HG02938 (cell line): Measurements from ENCODE around the gene VPS11.
"Not testable (repeated sequence)": the region's sequence is repeated elsewhere in the genome, so short reads cannot be mapped to it uniquely, and the experiment has no call there.

ENCODE experiments used
- ATAC-seq: cut with Tn5 transposase; IDR thresholded peaks from one replicate; pipeline ENCODE4 v1.9.1; 2021; ENCODE audit warnings: mild to moderate bottlenecking, moderate library complexity; ENCODE audit not compliant: unreplicated experiment

The VPS11 gene

DNA sequence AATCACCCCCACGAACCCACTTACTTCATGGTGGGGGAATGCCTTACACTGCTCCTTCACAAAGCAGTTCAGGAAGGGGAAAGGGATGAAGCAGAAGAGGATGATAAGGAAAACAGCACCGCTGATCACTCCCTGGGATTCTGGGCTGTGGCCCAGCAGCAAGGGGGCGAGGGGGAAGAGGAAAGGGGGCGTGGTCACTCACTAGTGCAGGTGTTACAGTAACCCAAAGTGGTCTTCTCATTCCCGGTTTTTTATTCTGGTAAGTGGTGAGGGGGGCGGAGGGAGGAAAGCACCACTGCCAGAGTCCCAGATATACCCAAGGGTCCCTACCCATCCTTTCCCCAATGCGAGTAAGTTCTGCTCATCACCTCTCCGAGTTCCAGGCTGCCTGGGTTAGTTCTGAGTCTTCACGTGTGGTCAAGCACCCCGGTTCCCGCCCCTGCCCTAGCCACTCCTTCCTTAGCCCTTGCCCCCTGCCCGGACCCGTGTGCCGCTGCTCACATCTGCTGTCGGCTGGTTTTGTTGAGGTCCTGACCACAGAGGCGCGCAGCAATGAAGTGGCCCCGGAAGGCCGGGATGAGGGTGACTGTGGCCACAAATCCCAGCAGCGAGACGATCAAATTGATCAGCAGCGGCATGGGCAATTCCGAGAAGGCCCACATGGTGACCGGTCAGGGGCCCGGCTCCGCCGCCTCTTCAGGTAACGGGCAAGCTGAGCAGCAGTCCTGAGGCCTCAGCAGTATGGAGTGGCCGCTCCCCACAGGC, 33.6 kb downstream of the VPS11 start:
- ATAC-seq = peak; percentile 12

DNA sequence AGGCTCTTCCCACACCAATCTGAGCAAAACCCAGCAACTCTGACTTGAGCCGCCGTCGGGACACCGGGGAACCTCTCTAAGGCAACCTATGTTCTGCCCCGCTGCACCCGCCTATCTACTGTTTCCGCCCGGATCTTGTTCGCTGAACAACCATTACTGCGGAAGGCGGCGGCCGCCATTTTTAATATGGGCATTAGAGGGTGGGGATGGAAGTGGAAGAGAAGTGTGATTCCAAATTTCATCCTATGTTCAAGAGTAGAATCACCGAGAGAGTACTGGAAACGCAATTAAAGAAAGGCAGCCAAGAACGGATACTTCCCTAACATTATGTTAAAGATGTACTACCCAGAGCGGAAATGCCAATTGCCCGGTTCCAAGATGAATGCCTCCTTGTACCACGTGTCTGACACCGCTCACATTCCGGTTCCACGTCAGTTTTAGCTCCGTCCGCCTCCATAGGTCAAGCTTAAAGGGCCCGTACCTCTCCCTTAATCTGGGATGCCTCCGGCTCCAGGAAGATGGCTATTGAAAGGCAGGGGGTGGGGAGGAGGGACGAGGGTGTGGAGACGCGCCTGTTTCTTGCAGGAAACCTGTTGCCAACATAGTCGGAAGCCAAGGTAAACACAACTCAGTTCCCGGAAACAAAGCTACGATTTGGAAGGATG, 34.3 kb downstream of the VPS11 start, which contains the start of gene DPAGT1:
DPAGT1 (minus strand) TSS at position 95 of the 665 bp plus-strand sequence. CDS start 198 bp downstream, outside the sequence.
- ATAC-seq = peak; percentile 78

DNA sequence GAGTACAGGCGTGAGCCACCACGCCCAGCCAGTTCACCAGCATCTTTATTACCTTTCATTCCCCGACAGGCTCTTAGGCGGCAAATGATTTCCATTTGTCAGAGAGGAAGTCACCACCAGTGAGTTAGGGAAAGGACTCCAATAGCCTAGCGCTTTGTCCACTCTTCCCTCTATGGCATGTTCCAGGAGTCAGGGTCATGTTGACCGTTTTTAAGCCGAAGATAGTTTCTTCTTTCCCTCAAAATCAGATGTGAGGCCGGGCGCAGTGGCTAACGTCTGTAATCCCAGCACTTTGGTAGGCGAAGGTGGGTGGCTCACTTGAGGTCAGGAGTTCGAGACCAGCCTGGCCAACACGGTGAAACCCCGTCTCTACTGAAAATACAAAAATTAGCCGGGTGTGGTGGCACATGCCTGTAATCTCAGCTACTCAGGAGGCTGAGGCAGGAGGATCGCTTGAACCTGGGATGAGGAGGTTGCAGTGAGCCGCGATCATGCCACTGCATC, 35.6 kb downstream of the VPS11 start:
- not testable (repeated sequence) for ATAC-seq

DNA sequence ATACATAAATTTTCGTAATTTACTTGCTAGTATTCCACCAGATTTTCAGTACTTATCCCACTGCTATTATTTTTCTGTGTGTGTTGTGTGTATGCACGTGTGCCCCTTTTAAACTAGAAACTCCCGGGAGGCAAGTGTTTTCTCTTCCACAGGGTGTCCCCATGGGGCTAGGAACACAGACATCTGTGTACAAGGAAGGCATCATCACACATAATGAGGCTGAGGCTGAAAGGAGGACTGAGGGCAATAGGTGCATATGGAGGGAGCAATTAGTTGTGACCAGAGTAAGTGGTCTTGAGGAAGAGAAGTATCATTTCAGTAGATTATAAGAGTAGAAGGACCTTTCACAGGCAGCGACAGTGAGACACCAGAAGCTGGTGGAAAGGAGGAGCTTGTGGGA, 36.2 kb downstream of the VPS11 start:
- no peak for ATAC-seq

DNA sequence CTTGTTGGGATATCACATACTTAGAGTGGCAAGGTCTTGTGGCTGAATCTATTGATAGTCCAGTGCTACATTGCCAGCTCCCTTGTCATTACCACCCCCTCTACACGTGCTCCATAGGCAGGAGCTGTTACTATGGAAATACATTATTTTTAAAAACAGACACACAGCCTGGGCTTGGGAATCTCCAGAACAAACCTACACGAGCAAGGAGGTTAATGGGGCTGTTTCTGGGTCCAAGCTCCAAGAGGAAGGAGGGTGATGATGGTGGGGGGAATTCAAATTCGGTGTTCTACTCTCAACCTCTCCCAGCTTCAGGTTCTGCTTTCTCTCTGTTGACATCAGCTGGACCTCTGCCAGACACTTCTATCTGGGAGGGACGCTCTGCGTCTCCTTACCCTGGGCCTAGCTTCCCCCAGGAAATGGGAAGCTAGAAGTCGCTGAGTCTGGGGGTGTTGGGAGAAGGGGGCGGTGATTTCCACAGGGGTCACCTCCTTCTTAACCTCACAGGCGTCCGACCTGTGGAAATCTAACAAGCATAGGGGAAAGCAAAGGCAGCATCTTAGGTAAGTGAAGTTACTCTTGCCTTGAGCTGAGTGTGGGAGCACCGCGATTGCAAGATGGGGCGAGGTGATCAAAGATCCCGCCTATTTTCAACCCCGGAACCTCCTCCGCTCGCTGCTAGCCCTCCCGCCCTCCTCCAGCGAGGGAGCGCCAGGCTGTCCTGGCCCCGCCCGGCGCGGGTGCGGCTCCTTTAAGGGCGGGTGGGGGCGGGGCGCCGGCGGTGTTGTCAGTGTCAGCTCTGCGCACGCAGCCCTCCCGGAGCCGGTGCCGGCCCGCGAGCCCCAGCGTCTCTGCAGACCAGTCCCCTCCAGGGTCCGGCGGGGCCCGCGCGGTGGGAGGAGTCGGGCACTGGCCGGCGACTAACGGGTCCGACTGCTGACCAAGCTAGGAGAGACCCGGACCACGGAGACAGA, 39.2 kb downstream of the VPS11 start, which contains the start of gene C2CD2L:
C2CD2L (plus strand) TSS at position 781 of the 974 bp plus-strand sequence. CDS start 398 bp downstream, outside the sequence.
- ATAC-seq = peak; percentile 63

DNA sequence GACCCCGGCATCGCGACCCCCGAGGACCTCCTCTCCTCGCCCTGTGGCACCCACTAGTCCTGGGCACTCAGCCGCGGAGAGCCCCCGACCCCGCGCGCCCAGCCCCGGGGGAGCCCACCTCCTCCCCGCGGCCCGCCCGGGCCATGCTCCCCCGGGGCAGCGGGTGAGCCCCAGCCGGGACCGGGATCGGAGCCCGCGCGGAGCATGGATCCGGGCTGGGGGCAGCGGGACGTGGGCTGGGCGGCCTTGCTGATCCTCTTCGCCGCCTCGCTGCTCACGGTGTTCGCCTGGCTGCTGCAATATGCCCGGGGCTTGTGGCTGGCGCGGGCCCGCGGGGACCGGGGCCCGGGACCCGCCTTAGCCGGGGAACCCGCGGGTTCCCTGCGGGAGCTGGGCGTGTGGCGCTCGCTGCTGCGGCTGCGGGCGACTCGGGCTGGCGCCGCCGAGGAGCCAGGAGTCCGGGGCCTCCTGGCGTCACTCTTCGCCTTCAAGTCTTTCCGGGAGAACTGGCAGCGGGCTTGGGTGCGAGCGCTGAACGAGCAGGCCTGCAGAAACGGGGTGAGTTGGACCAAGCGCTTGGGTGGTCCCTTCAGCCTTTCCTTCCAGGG, 40.0 kb downstream of the VPS11 start:
- ATAC-seq = peak; percentile 23

DNA sequence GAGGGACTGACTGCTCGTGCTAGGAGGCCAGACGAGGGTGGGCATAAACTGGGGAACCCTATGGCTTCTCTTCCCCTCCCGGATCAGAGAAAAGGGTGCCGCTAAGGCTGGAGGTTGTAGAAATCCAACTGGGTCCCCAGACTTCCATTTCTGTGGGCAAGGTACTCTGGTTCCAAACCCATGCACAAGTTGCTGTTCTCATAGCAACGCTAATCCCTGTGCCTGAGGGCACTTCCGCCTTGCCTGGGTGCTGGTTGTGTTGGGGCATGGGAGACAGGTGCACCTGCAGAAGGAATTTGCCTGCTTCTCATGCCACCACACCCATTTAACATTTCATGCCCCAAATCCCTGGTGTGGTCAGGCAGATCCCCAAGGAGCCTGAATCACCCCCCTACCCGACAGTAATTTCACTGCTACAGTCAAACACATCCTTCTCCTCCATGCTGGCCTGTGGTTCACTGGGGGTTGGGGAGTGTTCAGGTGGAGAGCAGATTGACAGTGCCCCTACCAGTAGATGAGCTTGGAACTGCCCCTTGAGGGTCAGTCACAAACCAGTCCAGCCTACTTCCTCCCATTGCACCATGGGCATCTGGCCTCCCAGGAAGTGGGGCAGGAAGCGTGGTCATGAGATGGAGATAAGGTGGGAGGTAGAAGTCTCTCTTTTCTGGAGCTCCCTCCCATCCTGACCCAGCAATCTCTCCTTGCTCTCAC, 40.7 kb downstream of the VPS11 start:
- ATAC-seq = no peak

DNA sequence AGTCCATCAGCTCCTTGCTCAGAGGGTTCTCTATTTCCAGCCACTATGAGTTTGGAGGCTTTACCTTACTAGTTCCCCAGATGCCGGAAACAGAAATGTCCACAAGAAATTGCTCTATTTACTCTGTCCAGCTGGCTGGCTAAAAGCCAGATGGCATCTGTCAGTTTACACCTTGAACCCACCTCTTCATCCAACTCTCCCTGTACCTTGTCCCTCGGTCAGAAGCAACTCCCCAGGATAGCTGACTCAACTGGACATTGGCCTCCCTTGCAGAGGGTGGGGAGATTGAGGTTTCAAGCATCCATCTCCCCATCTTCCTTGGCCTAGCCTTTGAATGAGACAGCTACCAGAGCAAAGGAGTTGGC, 41.2 kb downstream of the VPS11 start:
- ATAC-seq = no peak

DNA sequence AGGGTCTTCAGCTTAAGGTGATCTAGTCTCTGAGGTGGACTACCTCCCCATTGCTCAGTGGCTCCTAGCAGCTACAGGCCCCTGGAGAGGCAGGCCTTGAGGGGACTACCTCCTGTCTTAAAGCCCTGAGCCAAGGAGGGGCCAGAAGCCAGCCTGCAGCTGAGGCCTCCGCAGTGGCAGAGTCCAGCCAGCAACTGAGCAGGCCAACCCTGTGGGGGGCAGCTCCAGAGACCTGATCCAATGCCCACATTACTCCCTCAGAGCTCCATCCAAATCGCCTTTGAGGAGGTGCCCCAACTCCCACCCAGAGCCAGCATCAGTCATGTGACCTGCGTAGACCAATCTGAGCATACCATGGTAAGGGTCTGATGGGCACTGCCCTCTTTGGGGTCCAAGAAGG, 42.2 kb downstream of the VPS11 start:
- ATAC-seq = no peak

DNA sequence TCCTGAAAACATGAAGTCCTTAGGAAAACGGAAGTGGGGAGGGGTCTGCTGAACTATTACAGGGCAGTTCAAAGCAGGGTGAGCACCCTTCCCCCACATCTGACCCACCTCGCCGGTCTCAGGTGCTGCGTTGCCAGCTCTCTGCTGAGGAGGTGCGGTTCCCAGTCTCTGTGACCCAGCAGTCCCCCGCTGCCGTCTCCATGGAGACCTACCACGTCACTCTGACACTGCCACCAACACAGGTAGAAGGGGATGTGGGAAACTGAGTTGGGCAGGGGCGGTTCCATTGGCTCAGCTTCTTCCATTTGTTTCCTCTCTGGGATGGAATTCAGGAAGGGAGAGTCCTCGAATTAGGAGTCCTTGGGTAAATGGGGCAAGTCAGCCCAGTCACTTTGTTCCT, 42.8 kb downstream of the VPS11 start:
- ATAC-seq = no peak

DNA sequence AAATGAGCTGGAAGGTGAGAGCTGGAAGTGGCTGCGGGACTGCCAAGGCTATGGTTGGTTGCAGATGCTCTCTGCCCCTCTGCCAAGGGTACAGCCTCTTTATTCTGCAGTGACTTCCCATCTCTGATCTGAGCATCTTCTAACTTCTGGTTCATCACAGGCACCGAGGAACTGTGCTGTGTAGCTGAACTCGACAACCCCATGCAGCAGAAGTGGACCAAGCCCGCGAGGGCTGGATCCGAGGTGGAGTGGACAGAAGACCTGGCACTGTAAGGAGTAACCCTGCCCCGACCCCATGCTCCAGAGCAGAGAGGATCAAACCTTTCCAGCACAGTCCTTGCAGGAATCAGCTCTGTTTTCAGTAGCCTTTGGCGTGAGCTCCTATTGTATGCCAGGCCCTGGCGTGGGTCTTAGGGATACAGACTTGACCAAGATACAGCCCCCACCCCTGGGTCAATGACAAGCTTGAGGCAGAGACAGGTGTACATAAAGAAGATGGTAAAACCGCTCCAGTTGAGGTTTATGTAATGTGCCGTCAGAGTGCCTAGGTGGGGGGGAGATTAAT, 43.8 kb downstream of the VPS11 start:
- no peak for ATAC-seq

DNA sequence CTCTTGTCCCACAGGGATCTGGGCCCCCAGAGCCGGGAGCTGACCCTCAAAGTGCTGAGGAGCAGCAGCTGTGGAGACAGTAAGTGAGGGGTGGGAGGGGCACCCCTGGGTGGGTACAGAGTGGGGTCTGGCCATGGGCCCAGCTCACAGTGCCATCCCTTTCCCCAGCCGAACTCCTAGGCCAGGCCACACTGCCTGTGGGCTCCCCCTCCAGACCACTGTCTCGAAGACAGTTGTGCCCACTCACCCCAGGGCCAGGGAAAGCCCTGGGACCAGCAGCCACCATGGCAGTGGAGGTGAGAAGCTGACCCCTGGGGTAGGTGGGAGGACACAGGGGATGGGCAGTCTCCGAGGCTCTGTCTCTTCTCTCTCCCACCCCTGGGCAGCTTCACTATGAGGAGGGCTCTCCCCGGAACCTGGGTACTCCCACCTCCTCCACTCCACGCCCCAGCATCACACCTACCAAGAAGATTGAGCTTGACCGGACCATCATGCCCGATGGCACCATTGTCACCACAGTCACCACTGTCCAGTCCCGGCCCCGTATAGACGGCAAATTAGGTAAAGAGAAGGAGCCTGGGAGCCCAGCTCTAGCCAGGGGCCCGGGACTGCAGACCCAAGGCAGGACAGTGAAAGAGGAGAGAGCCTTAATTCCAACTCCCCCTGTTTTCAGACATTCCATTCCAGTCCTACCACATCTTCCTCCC, 44.8 kb downstream of the VPS11 start:
- ATAC-seq = no peak

DNA sequence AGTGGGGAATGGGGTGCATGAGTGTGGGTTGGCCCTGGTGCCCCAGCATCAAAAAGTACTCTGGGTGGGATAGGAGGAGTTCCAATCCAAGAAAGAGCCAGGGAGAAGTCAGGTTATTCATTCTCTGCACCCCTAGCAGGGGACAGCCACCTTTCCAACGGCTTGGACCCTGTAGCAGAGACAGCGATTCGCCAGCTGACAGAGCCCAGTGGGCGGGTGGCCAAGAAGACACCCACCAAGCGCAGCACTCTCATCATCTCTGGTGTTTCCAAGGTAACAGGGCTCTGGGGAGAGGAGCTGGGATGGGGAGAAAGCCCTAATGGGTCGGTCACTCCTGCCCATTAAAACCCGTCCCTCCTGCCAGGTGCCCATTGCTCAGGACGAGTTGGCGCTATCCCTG, 46.1 kb downstream of the VPS11 start:
- ATAC-seq = no peak

DNA sequence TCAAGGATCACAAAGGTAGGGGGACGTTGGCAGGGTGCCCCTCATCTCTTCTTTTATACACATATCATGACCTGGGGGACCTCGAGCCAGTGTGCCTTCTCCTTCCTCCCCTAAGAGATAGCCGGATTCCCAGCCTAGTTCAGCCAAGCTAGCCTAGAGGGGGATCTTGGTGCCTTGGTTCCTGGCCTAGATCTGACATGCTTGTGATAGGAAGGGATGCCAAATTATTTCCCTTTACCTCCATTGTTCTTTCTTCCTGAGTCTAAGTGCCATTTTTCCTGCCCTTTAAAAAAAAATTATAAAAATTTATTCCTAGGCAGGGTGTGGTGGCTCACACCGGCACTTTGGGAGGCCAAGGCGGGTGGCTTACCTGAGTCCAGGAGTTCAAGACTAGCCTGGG, 46.7 kb downstream of the VPS11 start:
- no peak for ATAC-seq

DNA sequence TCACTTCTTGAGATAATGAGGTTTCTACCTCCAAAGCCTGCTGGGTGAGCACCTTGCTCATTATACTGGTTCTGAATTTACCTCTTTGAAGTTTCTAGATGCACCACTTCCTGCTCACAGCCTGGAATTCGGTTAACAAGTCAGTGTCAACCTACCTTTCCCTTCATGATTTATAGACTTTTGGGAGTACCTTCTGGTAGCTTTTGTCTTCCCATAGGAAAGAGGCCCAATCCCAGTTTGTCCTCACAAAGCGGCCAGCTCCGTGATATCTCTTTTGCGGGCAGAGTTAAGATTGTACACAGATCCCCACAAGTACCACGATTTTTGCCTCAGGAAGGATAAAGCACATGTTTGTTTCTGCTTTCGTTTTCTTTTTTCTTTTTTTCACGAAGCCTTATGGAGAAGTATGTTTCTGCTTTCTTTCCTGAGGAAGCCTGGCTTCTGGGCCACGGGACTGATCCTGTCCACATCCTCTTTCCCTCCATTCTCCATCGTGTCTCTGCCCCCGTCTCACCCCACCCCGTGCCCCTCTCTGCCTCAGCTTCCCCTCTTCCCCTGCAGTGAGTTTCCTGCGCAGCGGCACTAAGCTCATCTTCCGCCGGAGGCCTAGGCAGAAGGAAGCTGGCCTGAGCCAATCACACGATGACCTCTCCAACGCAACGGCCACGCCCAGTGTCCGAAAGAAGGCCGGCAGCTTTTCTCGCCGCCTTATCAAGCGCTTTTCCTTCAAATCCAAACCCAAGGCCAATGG, 48.0 kb downstream of the VPS11 start:
- no peak for ATAC-seq

DNA sequence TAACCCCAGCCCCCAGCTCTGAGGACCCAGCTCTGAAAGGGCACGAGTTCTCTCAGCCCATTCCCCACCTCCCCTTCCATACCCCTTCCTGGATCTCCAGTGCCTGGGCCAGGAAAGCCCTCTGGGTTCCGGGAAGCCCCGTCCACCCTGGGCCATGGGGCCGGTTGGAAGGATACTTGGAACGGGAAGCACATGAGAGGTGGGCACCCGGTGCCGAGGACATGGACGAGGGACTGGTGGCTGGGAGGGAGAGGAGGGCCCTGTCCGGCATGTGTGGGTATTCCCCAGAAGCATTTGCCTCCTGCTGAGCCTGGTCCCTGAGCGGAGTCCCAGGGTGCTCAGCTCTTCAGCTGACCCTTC, 48.6 kb downstream of the VPS11 start:
- no peak for ATAC-seq

DNA sequence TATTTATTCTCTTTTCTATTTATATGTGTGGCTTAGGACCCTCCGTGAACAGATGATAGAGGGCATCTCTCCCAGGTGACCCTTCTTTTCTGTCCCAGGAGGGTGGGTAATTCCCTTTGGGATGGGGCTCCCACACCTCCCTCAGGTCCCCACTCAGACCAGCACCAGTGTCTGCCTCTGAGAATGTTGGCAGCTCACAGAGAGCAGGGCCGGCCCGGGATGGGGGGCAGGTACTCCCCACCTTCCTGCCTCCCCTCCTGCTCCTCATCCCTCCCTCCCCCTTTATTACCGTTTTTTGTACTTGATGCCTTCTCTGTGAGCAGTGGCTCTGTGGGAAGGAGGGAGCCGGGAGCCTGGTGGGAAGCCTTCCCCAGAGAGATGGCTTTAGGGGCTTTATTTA, 49.0 kb downstream of the VPS11 start:
- no peak for ATAC-seq

DNA sequence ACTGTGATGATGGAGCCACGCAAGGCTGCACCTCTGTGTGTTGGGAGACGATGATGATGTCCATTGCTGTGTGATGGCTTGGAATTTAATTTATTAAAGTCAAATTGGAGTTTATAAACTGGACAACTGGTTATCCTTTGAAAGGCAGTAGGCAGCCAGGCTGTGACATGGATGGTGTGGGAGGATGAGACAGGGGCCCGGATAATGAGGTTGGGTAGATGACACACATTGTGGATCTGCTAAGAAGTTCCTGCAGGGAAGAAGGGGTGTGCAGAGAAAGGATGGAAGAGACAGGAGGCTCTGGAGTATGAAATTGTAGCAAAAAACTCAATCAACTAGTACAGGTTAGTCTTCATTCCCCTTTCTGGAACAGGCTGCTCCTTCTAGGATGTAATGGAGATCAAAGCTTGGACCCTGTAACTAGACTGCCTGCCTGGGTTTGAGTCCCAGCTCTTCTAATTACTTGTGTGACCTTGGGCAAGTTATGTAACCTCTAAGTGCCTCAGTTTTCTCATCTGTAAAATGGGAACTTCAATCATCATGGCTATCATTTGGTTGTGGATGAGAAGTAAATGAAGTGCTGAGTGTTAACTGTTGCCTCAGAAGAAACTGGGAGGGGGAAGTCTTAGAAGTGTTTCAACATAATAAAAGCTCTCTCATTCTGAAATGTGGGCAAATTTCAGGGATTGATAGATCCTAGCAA, 49.5 kb downstream of the VPS11 start:
- no peak for ATAC-seq
